Inflammatory macrophage treated with lipopolysaccharide for 1 hour (primary cell): ENCODE data around the gene GCH1.
A peak's percentile ranks its signal among the peaks of the same experiment; 100 is the strongest.
"Not testable (repeated sequence)": the region's sequence is repeated elsewhere in the genome, so short reads cannot be mapped to it uniquely, and the experiment has no call there.

Source experiments
- DNase-seq, 2 donors: peaks; one replicate each; pipeline ENCODE4 v3.0.0-alpha.2; 2020 to 2022

Gene GCH1

DNA sequence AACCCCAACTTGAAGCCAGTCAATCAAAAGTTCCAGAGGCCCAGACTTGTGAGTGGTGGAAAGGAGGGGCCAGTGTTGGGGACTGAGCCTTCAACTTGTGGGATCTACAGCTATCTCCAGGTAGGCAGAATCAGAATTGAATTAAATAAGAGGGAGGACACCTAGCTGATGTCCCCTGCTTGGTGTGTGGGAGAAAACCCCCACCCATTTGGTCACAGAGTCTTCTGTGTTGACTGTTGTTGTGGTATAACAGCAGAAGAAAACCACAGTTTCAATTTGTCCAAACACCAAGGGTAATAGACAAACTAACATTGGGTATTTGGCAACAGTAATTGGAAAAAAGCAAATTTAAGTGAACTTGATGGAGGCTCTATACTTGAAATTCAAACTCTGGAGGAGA is 3.4 kb upstream of the GCH1 start:
- DNase-seq: no peak

DNA sequence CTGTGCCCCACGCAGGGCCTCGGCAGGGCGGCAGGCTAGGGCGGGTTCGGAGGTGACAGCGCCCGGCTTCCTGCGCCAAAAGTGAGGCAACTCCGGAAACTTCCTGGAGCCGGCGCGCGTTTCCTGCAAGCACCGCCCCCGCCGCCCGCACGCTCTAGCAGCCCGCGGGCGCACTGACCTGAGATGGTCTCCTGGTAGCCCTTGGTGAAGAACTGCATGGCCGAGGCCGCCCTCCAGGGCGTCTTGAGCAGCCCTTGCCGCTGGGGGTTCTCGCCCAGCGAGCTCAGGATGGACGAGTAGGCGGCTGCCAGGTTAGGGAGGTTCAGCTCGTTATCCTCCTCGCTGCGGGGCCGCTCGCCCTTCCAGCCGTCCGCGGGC is 494 bp downstream of the GCH1 start:
- DNase-seq: peak; percentile 95

DNA sequence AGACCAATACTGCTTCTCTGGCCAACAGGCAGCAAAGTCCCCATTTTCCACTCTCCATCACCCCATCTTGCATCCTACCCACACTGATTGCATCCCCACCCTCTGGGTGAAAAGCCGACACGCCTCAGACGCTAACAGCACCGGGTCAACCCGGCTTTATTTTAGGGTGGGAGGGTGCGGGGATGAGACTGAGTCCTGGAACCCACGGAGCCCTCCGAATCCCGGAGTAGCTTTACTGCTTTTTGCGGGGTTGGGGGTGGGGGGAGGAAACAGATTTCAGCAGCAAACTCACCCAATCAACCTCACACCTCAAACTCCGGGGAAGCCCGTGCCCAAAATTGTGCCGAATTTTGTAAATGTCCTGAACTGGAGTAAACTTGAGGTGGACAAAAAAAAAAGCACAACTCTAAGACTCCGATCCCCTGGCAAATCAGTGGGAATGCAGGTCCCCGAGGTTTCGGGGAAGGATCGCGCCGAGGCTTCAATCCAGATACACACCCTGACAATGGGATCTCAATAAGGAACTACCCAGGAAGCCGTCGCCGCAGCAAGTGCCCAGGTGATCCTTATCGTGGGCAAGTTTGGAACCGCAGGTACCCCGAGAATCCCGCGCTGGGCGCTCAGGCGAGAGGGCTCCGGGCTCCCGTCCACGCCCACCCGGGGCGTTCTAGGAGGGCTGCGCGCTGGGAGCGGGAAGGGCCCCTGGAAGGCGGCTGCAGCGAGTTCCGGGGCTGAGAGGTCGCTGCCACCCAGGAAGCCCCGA is 1.1 kb downstream of the GCH1 start:
- DNase-seq: peak in 1 of 2 donors; percentile 44

DNA sequence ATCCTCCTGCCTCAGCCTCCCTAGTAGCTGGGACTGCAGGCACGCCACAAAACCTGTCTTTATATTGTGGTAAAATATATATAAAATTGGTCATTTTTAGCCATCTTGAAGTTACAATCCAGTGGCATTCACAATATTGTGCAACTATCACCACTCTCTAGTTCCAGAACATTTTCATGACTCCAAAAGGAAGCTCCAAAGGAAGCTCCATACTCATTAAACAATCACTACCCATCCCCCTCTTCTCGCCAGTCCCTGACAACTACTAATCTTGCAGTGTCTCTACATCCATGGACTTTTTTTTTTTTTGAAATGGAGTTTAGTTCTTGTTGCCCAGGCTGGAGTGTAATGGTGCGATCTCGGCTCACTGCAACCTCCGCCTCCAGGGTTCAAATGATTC is 3.1 kb downstream of the GCH1 start:
- DNase-seq: peak; percentile 27 to 38

DNA sequence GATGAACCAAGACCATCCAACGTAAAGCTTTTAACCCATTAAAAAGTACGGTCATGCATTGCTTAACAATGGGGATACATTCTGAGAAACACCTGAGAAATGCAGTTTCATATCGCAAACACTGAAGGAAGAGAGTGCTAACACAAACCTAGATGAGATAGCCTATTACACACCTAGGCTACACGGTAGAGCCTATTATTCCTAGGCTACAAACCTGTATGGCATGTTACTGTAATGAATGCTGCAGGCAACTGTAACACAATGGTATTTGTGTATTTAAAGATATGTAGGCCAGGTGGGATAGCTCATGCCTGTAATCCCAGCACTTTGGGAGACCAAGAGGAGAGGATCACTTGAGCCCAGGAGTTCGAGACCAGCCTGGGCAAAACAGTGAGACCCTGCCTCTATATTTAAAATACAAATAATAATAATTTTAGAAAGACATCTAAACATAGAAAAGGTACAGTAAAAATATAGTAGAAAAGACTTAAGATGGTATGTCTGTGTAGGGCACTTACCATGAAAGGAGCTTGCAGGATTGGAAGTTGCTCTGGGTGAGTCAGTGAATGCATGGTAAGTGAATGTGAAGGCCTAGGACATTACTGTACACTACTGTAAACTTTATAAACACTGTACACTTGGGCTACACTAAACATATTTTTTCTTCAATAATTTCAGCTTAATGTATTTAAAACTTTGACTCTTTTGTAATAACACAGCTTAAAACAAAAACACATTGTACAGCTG is 4.6 kb downstream of the GCH1 start:
- DNase-seq: not testable (repeated sequence)

DNA sequence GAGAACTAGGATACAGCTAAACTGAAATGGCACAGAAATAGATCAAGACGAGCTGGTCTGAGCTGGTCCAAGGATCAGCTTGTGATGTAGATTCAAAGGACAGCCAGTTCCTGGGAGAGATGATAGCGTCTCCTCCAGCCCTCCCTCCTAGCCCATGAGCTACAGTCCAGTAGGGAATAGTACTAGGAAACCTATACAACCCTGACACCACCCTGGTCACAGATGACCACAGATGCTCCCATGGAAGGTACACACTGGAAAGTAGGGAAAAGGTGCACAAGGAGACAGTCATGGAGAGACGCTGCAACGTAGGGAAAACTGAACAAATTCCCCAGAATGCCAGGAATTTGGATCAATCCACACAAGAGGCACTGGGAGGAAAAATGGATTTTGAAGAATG is 6.9 kb downstream of the GCH1 start:
- DNase-seq: no peak

DNA sequence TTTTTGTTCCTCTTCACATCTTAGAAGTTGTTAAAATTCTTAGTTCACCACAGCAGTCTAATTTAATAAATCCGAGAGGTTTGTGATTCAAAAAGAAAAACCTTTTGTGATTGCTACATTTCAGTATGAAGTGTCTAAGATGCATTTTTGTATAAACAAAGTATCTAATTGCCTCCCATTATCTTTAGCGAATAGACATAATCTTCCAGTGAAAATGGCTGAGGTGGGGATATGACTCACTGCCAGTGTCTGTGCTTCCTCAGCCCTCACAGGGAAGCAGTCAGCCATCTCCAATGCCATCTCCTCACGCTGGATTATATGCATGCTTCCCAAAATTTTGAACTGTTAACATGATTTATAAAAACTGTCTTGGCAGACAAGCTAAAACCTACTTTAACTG is 7.6 kb downstream of the GCH1 start:
- DNase-seq: no peak

DNA sequence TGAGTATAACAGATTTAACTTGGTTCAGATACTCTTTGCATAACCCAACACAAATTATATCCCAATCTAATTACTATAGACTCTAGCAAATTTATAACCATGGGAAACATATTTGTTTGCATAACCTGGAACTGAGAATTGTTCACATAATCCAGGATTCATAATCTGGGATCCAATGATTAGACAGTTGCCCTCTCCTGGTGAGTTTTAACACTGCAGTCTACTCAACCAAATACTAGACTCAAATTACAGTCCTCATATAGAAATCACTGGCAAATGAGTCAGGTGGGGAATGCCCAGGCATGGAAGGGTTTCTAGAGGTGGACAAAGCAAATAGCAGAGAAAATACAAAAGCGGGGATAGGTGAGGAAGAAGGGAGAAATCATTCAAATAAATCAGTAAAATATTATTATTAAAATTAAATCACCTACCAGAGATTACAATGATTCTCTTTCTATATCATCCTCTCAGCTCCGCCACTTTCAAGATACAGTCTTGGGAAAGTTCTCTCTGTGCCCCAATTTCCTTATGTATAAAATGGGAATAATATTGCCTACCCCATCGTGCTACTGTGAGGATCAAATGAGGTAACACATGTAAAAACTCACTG is 9.4 kb downstream of the GCH1 start:
- DNase-seq: peak; percentile 74 to 87

DNA sequence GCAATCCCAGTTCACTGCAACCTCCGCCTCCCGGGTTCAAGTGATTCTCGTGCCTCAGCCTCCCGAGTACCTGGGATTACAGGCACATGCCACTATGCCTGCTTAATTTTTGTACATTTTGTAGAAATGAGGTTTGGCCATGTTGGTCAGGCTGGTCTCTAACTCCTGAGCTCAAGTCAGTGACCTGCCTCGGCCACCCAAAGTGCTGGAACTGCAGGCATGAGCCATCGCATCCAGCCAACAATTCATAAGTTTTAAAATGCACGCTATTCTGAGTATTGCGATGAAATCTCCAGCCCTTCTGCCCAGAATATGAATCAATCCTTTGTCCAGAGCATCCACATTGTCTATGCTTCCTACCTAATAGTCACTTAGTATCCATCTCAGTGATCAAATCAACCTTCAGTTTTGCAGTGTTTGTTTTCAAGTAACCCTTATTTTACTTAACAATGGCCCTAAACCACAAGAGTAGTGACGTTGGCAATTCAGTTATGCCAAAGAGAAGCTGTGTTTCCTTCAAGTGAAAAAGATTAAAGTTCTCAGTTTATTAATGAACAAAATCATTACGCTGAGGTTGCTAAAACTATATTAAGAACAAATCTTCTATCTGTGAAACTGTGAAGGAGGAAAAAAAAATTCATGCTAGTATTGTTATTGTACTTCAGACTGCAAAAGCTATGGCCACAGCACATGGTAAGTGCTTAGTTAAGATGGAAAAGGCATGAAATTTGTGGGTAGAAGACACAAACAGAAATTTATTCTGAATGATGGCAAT is 11.0 kb downstream of the GCH1 start:
- DNase-seq: no peak

DNA sequence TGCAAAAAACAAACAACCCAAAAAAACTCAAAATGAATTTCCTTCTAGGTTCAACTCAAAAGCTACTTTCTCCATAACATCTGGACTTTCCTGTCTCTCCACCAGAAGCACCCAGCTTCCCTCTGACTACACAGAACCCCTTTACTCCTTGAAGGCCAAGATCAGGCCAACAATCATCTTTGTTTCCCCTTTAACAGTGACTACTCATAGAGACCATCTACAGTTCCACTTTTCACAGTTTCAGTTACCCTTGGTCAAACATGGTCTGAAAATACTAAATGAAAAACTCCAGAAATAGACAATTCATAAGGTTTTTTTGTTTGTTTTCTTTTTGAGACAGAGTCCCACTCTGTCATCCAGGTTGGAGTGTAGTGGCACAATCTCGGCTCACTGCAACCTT is 11.8 kb downstream of the GCH1 start:
- peak; percentile 61 to 67 for DNase-seq

DNA sequence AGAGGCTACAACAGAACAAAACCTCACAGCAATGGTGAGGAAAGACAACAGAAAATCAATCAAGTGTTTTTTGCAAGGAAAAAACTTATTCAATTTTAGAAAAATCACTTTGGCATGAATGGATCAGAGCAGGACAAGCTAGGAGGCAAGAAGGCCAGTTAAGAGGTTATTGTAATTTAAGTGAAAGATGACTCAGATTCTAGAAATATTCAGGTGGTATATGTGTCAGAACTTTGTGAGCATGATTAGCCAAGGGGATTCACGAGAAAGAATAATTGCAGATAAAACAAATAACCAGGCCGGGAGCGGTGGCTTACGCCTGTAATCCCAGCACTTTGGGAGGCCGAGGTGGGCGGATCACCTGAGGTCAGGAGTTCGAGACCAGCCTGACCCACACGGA is 12.7 kb downstream of the GCH1 start:
- DNase-seq: no peak

DNA sequence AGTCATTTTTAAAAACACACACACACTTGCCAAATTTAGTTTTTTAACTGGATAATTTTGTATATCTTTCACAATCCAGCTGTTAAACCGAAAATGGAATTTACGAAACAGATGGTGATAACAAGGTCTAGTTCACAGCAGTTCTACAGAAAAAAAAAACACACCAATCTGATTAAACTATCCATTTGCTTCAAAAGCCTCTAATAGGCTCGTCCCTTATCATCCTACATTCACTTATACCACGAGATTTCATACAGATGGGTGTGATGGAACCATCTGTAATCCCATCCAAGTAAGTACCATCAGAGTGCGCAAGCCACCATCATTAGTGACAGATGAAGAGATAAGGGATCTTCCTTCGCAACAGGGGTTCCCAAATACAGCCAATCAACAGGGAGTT is 20.1 kb downstream of the GCH1 start:
- no peak for DNase-seq

DNA sequence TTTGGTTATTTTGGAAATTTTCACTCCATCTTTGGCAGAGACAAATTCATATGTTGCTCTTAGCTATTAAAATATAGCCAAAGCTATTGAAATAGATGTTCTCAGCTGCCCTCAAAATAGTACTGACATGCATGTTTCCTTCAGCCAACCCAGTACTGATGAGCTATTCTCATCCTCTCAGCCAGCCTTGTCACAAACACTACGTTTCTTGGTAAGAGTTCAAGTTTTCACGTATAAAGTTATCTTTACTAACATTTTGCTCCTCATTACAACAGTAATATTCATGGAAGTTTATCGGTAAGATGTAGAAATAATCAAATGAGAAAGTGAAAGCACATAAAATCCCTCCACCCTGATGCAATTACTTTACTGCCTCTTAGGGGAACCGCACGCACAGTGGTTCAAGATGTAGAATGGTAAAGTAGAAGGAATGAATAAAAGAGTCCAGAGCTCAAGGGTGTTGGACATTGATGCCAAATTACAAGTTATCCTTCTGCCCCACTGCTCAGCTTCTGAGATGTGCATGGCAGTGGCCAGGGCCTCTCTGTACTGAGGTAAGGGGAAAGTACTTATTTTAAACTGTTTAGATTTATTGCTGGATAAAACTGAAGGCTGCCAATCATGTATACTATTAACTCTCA is 20.7 kb downstream of the GCH1 start:
- DNase-seq: peak; percentile 32 to 37

DNA sequence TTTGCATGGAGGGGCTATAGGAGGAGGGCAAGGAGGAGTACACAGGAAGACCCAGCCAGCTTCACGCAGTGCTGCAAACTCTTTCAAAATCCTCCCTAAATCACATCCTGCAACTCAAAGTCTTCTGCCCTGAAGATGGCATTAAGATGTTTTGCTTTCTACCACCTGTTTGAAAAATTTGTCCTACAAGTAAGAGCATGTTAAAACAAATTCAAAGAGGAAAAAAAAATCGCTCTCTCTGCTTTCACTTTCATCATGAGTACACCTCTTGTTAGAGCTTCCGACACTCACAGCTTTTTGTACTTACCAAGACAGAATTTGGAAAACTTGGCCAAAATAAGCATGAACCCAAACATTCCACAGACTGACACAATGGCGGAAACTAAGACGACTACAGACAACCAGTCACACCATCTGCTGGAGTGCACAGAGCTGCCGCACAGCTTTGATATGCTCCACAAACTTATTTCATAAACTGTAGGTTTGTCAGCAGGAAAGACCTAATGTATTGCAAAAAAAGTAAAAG is 21.3 kb downstream of the GCH1 start:
- DNase-seq: peak; percentile 52 to 64

DNA sequence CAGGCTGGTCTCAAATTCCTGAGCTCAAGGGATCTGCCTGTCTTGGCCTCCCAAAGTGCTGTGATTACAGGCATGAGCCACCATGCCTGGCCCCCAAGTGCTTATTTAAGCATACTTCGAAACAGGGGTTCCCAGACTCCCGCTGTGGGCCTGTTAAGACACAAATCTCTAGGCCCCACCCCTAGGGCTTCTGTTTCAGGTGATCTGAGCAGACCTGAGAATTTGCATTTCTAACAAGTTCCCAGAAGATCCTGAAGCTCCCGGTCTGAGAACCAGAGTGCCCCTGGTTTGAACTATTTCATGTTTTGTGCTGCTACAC is 25.0 kb downstream of the GCH1 start:
- DNase-seq: no peak

DNA sequence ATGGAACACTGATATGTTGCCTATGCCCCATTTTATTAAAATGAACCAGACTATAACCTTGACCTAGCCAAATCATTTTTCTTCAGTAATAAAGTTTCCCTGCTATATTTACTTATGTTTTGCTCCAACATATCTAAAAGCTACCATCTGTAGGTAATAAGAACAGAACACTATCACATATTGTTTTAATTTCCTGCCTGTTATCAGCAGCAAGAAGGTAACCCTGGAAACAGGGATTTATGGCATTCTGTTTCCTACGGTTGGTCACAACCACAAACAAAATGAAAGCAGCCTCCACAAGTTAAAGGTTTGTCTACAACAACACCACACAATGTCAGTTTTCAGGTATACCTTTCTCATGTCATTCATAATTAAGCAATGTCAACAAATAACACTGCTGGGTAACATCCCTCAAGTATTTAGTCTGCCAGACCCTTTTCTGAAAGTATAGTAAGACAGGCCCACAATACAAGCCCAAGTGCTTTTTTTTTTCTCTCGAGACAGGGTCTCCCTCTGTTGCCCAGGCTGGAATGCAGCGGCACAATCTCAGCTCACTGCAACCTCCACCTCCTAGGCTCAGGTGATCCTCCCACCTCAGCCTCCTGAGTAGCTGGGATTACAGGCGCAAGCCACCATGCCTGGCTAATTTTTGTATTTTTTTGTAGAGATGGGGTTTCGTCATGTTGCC is 25.5 kb downstream of the GCH1 start:
- no peak for DNase-seq

DNA sequence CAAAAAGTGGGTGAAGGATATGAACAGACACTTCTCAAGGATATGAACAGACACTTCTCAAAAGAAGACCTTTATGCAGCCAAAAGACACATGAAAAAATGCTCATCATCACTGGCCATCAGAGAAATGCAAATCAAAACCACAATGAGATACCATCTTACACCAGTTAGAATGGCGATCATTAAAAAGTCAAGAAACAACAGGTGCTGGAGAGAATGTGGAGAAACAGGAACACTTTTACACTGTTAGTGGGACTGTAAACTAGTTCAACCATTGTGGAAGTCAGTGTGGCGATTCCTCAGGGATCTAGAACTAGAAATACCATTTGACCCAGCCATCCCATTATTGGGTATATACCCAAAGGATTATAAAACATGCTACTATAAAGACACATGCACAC is 27.0 kb downstream of the GCH1 start:
- not testable (repeated sequence) for DNase-seq

DNA sequence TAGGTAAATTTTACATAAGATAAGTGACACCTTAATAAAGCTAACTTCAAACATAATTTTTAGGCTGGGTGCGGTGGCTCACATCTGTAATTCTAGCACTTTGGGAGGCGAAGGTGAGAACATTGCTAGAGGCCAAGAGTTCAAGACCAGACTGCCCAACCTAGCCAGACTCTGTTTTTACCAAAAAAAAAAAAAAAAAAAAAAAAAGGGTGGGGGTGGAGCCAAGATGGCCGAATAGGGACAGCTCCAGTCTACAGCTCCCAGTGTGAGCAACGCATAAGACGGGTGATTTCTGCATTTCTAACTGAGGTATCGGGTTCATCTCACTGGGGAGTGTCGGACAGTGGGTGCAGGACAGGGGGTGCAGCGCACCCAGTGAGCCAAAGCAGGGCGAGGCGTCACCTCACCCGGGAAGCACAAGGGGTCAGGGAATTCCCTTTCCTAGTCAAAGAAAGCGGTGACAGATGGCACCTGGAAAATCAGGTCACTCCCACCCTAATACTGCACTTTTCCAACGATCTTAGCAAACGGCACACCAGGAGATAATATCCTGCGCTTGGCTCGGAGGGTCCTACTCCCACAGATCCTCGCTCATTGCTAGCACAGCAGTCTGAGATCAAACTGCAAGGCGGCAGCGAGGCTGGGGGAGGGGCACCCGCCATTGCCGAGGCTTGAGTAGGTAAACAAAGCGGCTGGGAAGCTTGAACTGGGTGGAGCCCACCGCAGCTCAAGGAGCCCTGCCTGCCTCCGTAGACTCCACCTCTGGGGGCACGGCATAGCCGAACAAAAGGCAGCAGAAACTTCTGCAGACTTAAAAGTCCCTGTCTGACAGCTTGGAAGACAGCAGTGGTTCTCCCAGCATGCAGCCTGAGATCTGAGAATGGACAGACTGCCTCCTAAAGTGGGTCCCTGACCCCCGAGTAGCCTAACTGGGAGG is 32.2 kb downstream of the GCH1 start:
- not testable (repeated sequence) for DNase-seq

DNA sequence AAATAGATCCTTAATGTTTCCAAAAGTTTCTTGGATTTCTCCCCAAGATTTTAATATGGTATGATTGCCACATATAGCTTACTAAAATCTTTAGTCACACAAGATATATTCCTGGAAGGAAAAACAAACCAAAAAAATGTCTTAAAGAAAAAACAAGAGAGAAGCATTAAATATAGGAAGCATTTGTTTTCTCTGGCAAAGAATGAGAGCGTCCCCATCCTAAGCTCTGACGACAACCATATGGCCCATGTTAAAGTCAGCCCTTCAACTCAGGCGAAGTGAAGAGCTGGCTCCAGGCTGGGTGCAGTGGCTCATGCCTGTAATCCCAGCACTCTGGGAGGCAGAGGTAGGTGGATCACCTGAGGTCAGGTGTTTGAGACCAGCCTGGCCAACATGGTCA is 35.6 kb downstream of the GCH1 start:
- DNase-seq: no peak

DNA sequence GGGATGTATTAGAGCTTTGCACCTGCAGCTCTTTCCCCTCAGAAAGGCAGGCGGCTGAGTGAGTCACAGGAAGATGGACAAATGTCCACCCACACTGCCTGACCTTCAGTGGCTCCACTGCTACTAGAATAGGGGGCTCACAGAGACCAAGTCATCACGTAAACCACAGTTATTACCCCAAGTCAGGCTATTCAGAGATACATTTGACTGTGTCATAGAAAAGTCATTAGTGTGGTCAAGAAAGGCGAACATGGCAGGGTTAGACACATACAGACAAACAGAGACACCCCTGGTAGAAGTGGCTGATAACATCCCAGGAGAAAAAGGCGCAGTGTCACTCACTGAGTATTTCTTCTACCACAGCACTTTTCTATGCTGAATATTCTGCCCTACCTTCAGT is 36.0 kb downstream of the GCH1 start:
- no peak for DNase-seq

DNA sequence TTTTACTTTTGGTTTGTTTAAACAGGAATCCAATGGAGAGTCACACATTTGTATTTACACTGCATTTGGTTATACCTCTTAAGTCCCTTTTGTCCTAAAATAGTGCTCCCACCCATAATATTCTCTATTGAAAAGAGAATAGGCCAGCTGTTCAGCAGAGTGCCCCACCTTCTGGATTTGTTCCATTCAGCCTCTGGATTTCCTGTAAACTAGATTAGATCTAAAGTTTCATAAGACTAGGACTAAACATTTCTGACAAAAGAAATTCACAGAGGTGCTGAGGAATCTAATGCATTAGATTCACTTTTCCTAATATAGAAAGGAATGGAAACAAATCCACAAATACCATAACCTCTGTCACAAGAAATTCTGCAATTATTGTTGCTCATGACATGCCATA is 38.1 kb downstream of the GCH1 start:
- DNase-seq: no peak
